Measurements from ENCODE around the gene GPNMB. TPM values are rescaled to one million over a fixed set of nuclear protein-coding genes. Genes with fewer than 3 reads are reported as not detected.

Gene GPNMB
- total RNA-seq (2022; extraction: Qiagen RNA extraction; ENCODE audit: low read depth), result 1.9 to 2.3 TPM (median 2.0 TPM) in 5 replicates

DNA sequence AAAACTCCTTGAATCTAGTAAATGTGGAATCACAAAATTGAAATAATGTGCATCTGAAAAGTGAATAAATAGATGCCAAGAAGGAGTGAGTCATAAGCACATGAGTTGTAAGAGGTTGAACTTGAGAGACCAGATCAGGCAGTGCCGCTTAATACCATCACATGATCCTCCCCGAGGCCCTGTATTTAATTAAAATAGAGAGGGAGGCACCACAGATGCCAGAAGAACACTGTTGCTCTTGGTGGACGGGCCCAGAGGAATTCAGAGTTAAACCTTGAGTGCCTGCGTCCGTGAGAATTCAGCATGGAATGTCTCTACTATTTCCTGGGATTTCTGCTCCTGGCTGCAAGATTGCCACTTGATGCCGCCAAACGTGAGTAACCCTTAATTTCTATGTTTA lies at the start of gene GPNMB:
TSS of gene GPNMB (plus strand) at position 221 of the 400 bp plus-strand sequence. CDS start at position 304, 83 bp downstream.

DNA sequence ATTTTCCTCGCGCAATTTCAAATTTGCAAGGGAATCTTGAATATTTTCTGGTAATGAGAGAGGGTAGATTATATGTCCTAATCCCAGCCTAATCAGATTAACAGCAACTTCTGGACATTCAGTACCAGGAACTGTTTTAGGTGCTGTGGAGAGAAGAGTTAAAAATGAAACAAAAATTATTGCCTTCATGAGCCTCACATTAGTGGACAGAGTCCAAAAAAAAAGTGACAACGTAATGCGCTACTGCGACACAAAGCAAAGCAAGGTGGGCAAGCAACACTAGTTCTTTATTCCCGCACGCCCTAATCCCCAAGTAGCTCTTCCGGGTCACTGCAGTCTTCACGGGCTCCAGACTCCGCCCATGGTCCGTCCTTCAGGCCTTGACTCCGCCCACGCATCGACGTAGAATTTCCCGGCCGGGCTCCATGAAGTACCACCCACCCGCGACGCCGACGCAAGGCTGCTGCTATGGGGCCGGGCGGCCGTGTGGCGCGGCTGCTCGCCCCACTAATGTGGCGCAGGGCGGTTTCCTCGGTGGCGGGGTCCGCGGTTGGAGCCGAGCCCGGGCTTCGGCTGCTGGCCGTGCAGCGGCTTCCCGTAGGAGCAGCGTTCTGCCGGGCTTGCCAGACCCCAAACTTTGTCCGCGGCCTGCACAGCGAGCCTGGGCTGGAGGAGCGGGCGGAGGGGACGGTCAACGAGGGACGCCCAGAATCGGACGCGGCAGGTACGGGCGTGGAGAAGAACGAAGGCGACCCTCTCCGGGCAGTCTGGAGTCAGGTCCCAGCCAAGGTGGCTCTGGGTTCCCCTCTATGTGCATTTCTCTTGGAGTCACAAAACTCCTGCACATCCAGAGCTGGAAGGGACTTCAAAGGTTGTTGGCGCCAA lies 52.6 kb downstream of the GPNMB start, which contains the start of gene MALSU1:
TSS of gene MALSU1 (plus strand) at position 455 of the 885 bp plus-strand sequence. CDS start at position 469, 14 bp downstream.

Other genes starting within 250 kb of the GPNMB start
- 16.1 to 28.0 TPM (median 17.4 TPM) in 5 replicates for gene HYCC1, start 232.6 kb upstream of the GPNMB start, total RNA-seq (2022; extraction: Qiagen RNA extraction; ENCODE audit: low read depth)
- gene KLHL7, start 141.0 kb upstream of the GPNMB start, total RNA-seq (2022; extraction: Qiagen RNA extraction; ENCODE audit: low read depth), result 20.6 to 24.8 TPM (median 23.0 TPM) in 5 replicates
- 23.3 to 31.9 TPM (median 30.0 TPM) in 5 replicates for gene NUP42, start 64.7 kb upstream of the GPNMB start, total RNA-seq (2022; extraction: Qiagen RNA extraction; ENCODE audit: low read depth)
- 65.7 to 89.4 TPM (median 82.3 TPM) in 5 replicates for gene MALSU1, start 52.6 kb downstream of the GPNMB start, total RNA-seq (2022; extraction: Qiagen RNA extraction; ENCODE audit: low read depth)
- gene IGF2BP3, start 223.7 kb downstream of the GPNMB start, total RNA-seq (2022; extraction: Qiagen RNA extraction; ENCODE audit: low read depth), result 17.7 to 29.1 TPM (median 21.1 TPM) in 5 replicates